HEK293 (cell line): Measurements from ENCODE around the gene CCNB1IP1.

Source experiments
- ZBTB1 ChIP-seq: fragments of 450-650 bp; formaldehyde crosslinking; IDR thresholded peaks from 2 replicates; pipeline ENCODE4 v1.5.1; 2016; ENCODE audit warnings: missing biosample characterization, missing genetic modification characterization
- ZIC2 ChIP-seq: fragments of 450-650 bp; formaldehyde crosslinking; IDR thresholded peaks from 2 replicates; pipeline ENCODE4 v1.5.1; 2016; ENCODE audit warnings: missing biosample characterization, missing genetic modification characterization
- ZNF10 ChIP-seq: fragments of 450-650 bp; formaldehyde crosslinking; IDR thresholded peaks from 2 replicates; pipeline ENCODE4 v1.5.1; 2017; ENCODE audit warnings: missing biosample characterization, missing genetic modification characterization
- ZNF140 ChIP-seq: fragments of 450-650 bp; formaldehyde crosslinking; IDR thresholded peaks from 2 replicates; pipeline ENCODE4 v1.5.1; 2016; ENCODE audit warnings: missing biosample characterization, missing genetic modification characterization
- ZNF23 ChIP-seq: fragments of 450-650 bp; formaldehyde crosslinking; IDR thresholded peaks from 2 replicates; pipeline ENCODE4 v1.5.1; 2016; ENCODE audit warnings: missing biosample characterization, missing genetic modification characterization, borderline replicate concordance
- ZNF292 ChIP-seq: fragments of 450-650 bp; formaldehyde crosslinking; IDR thresholded peaks from 2 replicates; pipeline ENCODE4 v1.5.1; 2016; ENCODE audit warnings: low read depth, missing biosample characterization, missing genetic modification characterization, borderline replicate concordance
- ZNF530 ChIP-seq: fragments of 450-650 bp; formaldehyde crosslinking; IDR thresholded peaks from 2 replicates; pipeline ENCODE4 v1.5.1; 2016; ENCODE audit warnings: low read depth, missing biosample characterization, missing genetic modification characterization
- ZNF747 ChIP-seq: fragments of 450-650 bp; formaldehyde crosslinking; IDR thresholded peaks from 2 replicates; pipeline ENCODE4 v1.5.1; 2016; ENCODE audit warnings: missing biosample characterization, missing genetic modification characterization
- TF ChIP-seq, protein P1 (sequence below): fragments of 450-650 bp; formaldehyde crosslinking; IDR thresholded peaks from 2 replicates; pipeline ENCODE4 v1.5.1; 2016; ENCODE audit warnings: missing biosample characterization, missing genetic modification characterization
- TF ChIP-seq, protein P2 (sequence below): fragments of 450-650 bp; formaldehyde crosslinking; IDR thresholded peaks from 2 replicates; pipeline ENCODE4 v1.5.1; 2017; ENCODE audit warnings: missing biosample characterization, mild to moderate bottlenecking, missing genetic modification characterization, moderate library complexity
- TF ChIP-seq, protein P3 (sequence below): fragments of 450-650 bp; formaldehyde crosslinking; IDR thresholded peaks from 2 replicates; pipeline ENCODE4 v1.5.1; 2017; ENCODE audit warnings: missing biosample characterization, missing genetic modification characterization
- TF ChIP-seq, protein P4 (sequence below): fragments of 450-650 bp; formaldehyde crosslinking; IDR thresholded peaks from 2 replicates; pipeline ENCODE4 v1.5.1; 2016; ENCODE audit warnings: missing biosample characterization, missing genetic modification characterization
- TF ChIP-seq, protein P5 (sequence below): fragments of 450-650 bp; formaldehyde crosslinking; optimal IDR thresholded peaks from 2 replicates; pipeline ENCODE3; 2016; ENCODE audit warnings: missing biosample characterization, mild to moderate bottlenecking, missing genetic modification characterization

DNA sequence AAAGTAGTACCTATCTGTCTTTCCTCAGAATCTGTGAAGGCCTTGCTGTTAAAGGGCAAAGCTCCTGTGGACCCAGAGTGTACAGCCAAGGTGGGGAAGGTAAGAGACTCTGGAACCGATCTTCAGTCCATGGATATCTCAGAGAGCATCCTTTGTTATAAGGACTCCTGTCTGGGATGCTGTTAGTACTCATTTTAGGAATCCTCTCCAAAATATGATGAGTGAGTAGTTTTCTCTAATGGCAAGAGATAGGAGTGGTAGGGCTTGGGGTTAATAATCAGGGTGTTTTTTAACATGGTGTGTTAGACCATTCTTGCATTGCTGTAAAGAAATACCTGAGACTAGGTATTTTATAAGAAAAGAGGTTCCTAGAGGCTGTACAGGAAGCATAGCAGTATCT lies 12.3 kb upstream of the CCNB1IP1 start:
- TF ChIP-seq, protein P1, sequence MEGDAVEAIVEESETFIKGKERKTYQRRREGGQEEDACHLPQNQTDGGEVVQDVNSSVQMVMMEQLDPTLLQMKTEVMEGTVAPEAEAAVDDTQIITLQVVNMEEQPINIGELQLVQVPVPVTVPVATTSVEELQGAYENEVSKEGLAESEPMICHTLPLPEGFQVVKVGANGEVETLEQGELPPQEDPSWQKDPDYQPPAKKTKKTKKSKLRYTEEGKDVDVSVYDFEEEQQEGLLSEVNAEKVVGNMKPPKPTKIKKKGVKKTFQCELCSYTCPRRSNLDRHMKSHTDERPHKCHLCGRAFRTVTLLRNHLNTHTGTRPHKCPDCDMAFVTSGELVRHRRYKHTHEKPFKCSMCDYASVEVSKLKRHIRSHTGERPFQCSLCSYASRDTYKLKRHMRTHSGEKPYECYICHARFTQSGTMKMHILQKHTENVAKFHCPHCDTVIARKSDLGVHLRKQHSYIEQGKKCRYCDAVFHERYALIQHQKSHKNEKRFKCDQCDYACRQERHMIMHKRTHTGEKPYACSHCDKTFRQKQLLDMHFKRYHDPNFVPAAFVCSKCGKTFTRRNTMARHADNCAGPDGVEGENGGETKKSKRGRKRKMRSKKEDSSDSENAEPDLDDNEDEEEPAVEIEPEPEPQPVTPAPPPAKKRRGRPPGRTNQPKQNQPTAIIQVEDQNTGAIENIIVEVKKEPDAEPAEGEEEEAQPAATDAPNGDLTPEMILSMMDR (tag by site-specific recombination) = no peak
- TF ChIP-seq ZNF10 (tag by site-specific recombination) (no peak), ZBTB1 (no peak), ZNF530 (tag by site-specific recombination) (no peak), ZNF23 (tag by site-specific recombination) (no peak), ZNF292 (tag by site-specific recombination) (no peak), ZNF747 (tag by site-specific recombination) (no peak), ZIC2 (tag by site-specific recombination) (no peak), ZNF140 (tag by site-specific recombination) (no peak)
- TF ChIP-seq, protein P2, sequence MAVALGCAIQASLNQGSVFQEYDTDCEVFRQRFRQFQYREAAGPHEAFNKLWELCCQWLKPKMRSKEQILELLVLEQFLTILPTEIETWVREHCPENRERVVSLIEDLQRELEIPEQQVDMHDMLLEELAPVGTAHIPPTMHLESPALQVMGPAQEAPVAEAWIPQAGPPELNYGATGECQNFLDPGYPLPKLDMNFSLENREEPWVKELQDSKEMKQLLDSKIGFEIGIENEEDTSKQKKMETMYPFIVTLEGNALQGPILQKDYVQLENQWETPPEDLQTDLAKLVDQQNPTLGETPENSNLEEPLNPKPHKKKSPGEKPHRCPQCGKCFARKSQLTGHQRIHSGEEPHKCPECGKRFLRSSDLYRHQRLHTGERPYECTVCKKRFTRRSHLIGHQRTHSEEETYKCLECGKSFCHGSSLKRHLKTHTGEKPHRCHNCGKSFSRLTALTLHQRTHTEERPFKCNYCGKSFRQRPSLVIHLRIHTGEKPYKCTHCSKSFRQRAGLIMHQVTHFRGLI (tag by site-specific recombination) = no peak
- TF ChIP-seq, protein P3, sequence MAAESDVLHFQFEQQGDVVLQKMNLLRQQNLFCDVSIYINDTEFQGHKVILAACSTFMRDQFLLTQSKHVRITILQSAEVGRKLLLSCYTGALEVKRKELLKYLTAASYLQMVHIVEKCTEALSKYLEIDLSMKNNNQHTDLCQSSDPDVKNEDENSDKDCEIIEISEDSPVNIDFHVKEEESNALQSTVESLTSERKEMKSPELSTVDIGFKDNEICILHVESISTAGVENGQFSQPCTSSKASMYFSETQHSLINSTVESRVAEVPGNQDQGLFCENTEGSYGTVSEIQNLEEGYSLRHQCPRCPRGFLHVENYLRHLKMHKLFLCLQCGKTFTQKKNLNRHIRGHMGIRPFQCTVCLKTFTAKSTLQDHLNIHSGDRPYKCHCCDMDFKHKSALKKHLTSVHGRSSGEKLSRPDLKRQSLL (tag by site-specific recombination) = no peak
- TF ChIP-seq, protein P4, sequence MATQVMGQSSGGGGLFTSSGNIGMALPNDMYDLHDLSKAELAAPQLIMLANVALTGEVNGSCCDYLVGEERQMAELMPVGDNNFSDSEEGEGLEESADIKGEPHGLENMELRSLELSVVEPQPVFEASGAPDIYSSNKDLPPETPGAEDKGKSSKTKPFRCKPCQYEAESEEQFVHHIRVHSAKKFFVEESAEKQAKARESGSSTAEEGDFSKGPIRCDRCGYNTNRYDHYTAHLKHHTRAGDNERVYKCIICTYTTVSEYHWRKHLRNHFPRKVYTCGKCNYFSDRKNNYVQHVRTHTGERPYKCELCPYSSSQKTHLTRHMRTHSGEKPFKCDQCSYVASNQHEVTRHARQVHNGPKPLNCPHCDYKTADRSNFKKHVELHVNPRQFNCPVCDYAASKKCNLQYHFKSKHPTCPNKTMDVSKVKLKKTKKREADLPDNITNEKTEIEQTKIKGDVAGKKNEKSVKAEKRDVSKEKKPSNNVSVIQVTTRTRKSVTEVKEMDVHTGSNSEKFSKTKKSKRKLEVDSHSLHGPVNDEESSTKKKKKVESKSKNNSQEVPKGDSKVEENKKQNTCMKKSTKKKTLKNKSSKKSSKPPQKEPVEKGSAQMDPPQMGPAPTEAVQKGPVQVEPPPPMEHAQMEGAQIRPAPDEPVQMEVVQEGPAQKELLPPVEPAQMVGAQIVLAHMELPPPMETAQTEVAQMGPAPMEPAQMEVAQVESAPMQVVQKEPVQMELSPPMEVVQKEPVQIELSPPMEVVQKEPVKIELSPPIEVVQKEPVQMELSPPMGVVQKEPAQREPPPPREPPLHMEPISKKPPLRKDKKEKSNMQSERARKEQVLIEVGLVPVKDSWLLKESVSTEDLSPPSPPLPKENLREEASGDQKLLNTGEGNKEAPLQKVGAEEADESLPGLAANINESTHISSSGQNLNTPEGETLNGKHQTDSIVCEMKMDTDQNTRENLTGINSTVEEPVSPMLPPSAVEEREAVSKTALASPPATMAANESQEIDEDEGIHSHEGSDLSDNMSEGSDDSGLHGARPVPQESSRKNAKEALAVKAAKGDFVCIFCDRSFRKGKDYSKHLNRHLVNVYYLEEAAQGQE (tag by site-specific recombination) = no peak
- TF ChIP-seq, protein P5, sequence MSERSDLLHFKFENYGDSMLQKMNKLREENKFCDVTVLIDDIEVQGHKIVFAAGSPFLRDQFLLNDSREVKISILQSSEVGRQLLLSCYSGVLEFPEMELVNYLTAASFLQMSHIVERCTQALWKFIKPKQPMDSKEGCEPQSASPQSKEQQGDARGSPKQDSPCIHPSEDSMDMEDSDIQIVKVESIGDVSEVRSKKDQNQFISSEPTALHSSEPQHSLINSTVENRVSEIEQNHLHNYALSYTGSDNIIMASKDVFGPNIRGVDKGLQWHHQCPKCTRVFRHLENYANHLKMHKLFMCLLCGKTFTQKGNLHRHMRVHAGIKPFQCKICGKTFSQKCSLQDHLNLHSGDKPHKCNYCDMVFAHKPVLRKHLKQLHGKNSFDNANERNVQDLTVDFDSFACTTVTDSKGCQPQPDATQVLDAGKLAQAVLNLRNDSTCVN (tag by site-specific recombination) = no peak
